Brain microvascular endothelial cell (primary cell): ENCODE measurements around the gene TTLL12.

Experiments
- DNase-seq: peaks from one replicate; pipeline ENCODE4 v3.0.0-alpha.2; 2020
- H3K27ac ChIP-seq: fragments of 250-450 bp; sonication (Bioruptor Pico); 2 replicates; pipeline ENCODE4 v1.5.1; 2020; ENCODE audit warnings: mild to moderate bottlenecking, moderate library complexity
- H3K27me3 ChIP-seq: fragments of 250-450 bp; sonication (Bioruptor Pico); replicated peaks from 2 replicates; pipeline ENCODE4 v1.5.1; 2020; ENCODE audit warnings: mild to moderate bottlenecking
- H3K36me3 ChIP-seq: fragments of 250-450 bp; sonication (Bioruptor Pico); replicated peaks from 2 replicates; pipeline ENCODE4 v1.5.1; 2020; ENCODE audit warnings: mild to moderate bottlenecking
- H3K4me3 ChIP-seq: 2 replicates; pipeline ENCODE4 v1.5.1; 2011; ENCODE audit warnings: low read depth, mild to moderate bottlenecking, control low read depth, low read length, moderate library complexity
- in situ Hi-C: cut with HindIII; loops from 2 replicates; pipeline ENCODE4 v1.10.0; 2017; ENCODE audit warnings: low sequenced_read_pairs, low pct_ligation_motif_present
- TF ChIP-seq, protein P1 (sequence below): IDR thresholded peaks from 2 replicates; pipeline ENCODE4 v1.5.1; 2011; ENCODE audit warnings: low read depth, mild to moderate bottlenecking, moderate library complexity, low read length, control low read depth, inconsistent platforms; ENCODE audit errors: missing control alignments

Gene TTLL12

GRCh38 chr22:43144949-43145348 is 42.0 kb downstream of the TTLL12 start:
- no peak overlapping the region for H3K4me3 ChIP-seq
- in situ Hi-C loops = no loop called here
- H3K27ac ChIP-seq = no peak overlapping the region
- H3K36me3 ChIP-seq = peaks cover 7% of the 10 kb centered on the region
- TF ChIP-seq, protein P1, sequence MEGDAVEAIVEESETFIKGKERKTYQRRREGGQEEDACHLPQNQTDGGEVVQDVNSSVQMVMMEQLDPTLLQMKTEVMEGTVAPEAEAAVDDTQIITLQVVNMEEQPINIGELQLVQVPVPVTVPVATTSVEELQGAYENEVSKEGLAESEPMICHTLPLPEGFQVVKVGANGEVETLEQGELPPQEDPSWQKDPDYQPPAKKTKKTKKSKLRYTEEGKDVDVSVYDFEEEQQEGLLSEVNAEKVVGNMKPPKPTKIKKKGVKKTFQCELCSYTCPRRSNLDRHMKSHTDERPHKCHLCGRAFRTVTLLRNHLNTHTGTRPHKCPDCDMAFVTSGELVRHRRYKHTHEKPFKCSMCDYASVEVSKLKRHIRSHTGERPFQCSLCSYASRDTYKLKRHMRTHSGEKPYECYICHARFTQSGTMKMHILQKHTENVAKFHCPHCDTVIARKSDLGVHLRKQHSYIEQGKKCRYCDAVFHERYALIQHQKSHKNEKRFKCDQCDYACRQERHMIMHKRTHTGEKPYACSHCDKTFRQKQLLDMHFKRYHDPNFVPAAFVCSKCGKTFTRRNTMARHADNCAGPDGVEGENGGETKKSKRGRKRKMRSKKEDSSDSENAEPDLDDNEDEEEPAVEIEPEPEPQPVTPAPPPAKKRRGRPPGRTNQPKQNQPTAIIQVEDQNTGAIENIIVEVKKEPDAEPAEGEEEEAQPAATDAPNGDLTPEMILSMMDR = no peak
- H3K27me3 ChIP-seq = no peaks in the 10 kb centered on the region
- DNase-seq = no peak

GRCh38 chr22:43142880-43143562 is 43.9 kb downstream of the TTLL12 start, which contains the start of gene MCAT:
Gene MCAT (minus strand): TSS chr22:43143398. CDS start chr22:43143348, 50 bp downstream.
- no peaks in the 10 kb centered on the region for H3K27me3 ChIP-seq
- peak; percentile 55 for DNase-seq
- H3K4me3 ChIP-seq = peak within 1 kb of the TSS; percentile 95
- in situ Hi-C loops = no loop called here
- TF ChIP-seq, protein P1 = no peak
- peak within 1 kb of the TSS; percentile 75 for H3K27ac ChIP-seq
- peaks cover 7% of the 10 kb centered on the region for H3K36me3 ChIP-seq

GRCh38 chr22:43136801-43137200 is 50.1 kb downstream of the TTLL12 start:
- Histone ChIP-seq H3K27ac (no peak overlapping the region), H3K27me3 (no peaks in the 10 kb centered on the region), H3K36me3 (peaks cover 28% of the 10 kb centered on the region), H3K4me3 (no peak overlapping the region)
- TF ChIP-seq, protein P1 = no peak
- in situ Hi-C loops = no loop called here
- DNase-seq = no peak

DNA sequence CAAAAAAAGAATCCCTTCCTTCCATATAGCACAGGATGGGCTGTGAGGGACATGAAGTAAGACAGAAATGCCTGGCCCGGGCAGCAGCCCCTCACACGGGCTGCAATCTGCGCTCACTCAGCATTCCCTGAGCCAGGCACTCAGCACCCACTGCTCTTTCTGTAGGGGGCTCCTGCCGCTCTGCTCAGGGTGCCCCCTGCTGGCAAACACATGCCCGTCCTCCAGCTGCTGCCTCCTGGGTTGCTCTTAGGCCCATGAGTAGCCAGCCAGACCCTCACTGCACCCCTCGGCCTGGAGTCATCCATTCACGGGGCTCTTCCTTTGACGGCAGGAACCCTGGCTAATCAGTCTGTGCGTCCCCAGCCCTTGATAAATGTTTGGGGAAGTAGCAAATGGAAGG is 50.7 kb downstream of the TTLL12 start:
- H3K36me3 ChIP-seq = peaks cover 30% of the 10 kb centered on the region
- no peaks in the 10 kb centered on the region for H3K27me3 ChIP-seq
- no peak for DNase-seq
- H3K4me3 ChIP-seq = no peak overlapping the region
- no peak overlapping the region for H3K27ac ChIP-seq
- TF ChIP-seq, protein P1 = peak; percentile 86
- in situ Hi-C loops = no loop called here

GRCh38 chr22:43135565-43135964 is 51.4 kb downstream of the TTLL12 start:
- H3K36me3 ChIP-seq = peaks cover 28% of the 10 kb centered on the region
- in situ Hi-C loops = no loop called here
- H3K4me3 ChIP-seq = no peak overlapping the region
- DNase-seq = no peak
- no peaks in the 10 kb centered on the region for H3K27me3 ChIP-seq
- H3K27ac ChIP-seq = no peak overlapping the region
- TF ChIP-seq, protein P1 = no peak

DNA sequence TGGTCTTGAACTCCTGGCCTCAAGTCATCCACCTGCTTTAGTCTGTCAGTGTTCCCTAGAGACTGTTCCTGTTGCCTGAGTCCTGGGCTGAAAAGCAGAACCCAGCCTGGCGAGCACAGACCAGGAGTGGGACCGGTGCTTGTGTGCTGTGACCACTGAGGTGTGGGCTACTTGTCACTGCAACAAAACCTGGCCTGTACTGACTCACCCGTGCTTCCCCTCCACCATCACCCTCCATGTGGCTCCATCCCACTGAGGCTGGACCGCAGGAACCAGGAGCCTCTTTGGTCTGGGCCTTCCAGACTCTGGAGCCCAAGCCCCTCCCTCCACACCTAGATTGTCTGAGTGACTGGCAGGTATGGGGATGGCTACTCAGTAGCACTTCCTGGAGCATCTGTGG is 52.4 kb downstream of the TTLL12 start:
- Histone ChIP-seq H3K27ac (no peak overlapping the region), H3K36me3 (peaks cover 23% of the 10 kb centered on the region), H3K4me3 (no peak overlapping the region), H3K27me3 (no peaks in the 10 kb centered on the region)
- TF ChIP-seq, protein P1 = no peak
- in situ Hi-C loops = no loop called here
- DNase-seq = no peak
